Neural crest cell (in vitro differentiated cells): ENCODE results near the gene ZNF714. TPM values are rescaled to one million over a fixed set of nuclear protein-coding genes. Genes with fewer than 3 reads are reported as not detected.
A peak's percentile ranks its signal among the peaks of the same experiment; 100 is the strongest.

Experiments used
- DNase-seq: peaks from one replicate; pipeline ENCODE4 v3.0.0; 2021; ENCODE audit warnings: low read depth, mixed read lengths, low spot score
- H3K27ac Mint-ChIP-seq: one replicate; pipeline ENCODE4 v1.8.0; 2021; ENCODE audit warnings: mild to moderate bottlenecking, mixed read lengths; ENCODE audit not compliant: unreplicated experiment
- H3K27me3 Mint-ChIP-seq: 2 replicates; pipeline ENCODE4 v1.8.0; 2021; ENCODE audit warnings: low read depth, mild to moderate bottlenecking, mixed read lengths
- H3K36me3 Mint-ChIP-seq: 2 replicates; pipeline ENCODE4 v1.8.0; 2021; ENCODE audit warnings: low read depth, mild to moderate bottlenecking, mixed read lengths
- H3K4me1 Mint-ChIP-seq: 2 replicates; pipeline ENCODE4 v1.8.0; 2021; ENCODE audit warnings: mixed read lengths
- H3K4me3 Mint-ChIP-seq: one replicate; pipeline ENCODE4 v1.8.0; 2021; ENCODE audit warnings: mild to moderate bottlenecking, mixed read lengths
- H3K9me3 Mint-ChIP-seq: 2 replicates; pipeline ENCODE4 v1.8.0; 2021; ENCODE audit warnings: mixed read lengths
- CTCF ChIP-seq: fragments of 200-600 bp; sonication (generic); conservative IDR thresholded peaks from 2 replicates; pipeline ENCODE4 v1.5.0; 2021; ENCODE audit warnings: antibody characterized with exemption, mild to moderate bottlenecking
- total RNA-seq: library from RNA; stranded (reverse); gene quantifications from 2 replicates; pipeline ENCODE4 v1.2.1, GENCODE V29; 2021

ZNF714 gene
- total RNA-seq, 1 donor from 2014 or later = 58.9 TPM

DNA sequence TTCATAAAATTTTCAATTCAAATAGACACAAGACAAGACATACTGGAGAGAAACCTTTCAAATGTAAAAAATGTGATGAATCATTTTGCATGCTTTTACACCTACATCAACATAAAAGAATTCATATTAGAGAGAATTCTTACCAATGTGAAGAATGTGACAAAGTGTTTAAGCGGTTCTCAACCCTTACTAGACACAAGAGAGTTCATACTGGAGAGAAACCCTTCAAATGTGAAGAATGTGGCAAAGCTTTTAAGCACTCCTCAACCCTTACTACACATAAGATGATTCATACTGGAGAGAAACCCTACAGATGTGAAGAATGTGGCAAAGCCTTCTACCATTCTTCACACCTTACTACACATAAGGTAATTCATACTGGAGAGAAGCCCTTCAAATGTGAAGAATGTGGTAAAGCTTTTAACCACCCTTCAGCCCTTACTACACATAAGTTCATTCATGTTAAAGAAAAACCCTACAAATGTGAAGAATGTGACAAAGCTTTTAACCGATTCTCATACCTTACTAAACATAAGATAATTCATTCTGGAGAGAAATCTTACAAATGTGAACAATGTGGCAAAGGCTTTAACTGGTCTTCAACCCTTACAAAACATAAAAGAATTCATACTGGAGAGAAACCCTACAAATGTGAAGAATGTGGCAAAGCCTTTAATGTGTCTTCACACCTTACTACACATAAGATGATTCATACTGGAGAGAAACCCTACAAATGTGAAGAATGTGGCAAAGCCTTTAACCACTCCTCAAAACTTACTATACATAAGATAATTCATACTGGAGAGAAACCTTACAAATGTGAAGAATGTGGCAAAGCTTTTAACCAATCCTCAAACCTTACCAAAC lies 35.3 kb downstream of the ZNF714 start:
- Mint-ChIP-seq H3K27ac (no peak overlapping the region), H3K4me1 (no peaks in the 10 kb centered on the region), H3K36me3 (peaks cover 69% of the 10 kb centered on the region), H3K4me3 (no peak overlapping the region), H3K9me3 (peaks cover 25% of the 10 kb centered on the region), H3K27me3 (no peaks in the 10 kb centered on the region)
- no peak for TF ChIP-seq CTCF
- no peak for DNase-seq

DNA sequence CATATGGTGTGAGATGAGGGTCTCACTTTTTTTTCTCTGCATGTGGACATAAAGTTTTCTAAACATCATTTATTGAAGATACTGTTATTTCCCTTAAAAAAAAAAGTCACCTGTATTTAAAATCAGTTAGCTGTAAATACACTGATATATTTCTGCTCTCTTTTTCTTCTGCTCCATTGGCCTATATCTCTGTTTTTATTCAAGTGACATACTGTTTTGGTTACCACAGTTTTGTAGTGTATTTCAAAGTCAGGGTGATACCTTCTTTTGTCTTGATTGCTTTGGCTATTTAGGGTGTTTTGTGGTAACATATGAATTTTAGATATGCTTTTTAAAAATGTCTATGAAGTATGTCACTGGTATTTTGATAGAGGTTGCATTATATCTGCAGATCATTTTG lies 44.1 kb downstream of the ZNF714 start:
- Mint-ChIP-seq H3K4me1 (peaks cover 17% of the 10 kb centered on the region), H3K27me3 (no peaks in the 10 kb centered on the region), H3K27ac (no peak overlapping the region), H3K36me3 (peaks cover 29% of the 10 kb centered on the region), H3K9me3 (peaks cover 2% of the 10 kb centered on the region), H3K4me3 (no peak overlapping the region)
- no peak for TF ChIP-seq CTCF
- no peak for DNase-seq

GRCh38 chr19:21127001-21127400 lies 45.0 kb downstream of the ZNF714 start:
- no peak for TF ChIP-seq CTCF
- no peak for DNase-seq
- peaks cover 2% of the 10 kb centered on the region for H3K9me3 Mint-ChIP-seq
- peaks cover 25% of the 10 kb centered on the region for H3K36me3 Mint-ChIP-seq
- H3K27ac Mint-ChIP-seq = peak overlapping the region; percentile 23
- peaks cover 17% of the 10 kb centered on the region for H3K4me1 Mint-ChIP-seq
- no peaks in the 10 kb centered on the region for H3K27me3 Mint-ChIP-seq
- no peak overlapping the region for H3K4me3 Mint-ChIP-seq

- H3K4me1 Mint-ChIP-seq = peaks cover 17% of the 10 kb centered on the region
- H3K27ac Mint-ChIP-seq = no peak overlapping the region
- no peak for TF ChIP-seq CTCF
- no peak overlapping the region for H3K4me3 Mint-ChIP-seq
- H3K36me3 Mint-ChIP-seq = peaks cover 16% of the 10 kb centered on the region
- H3K9me3 Mint-ChIP-seq = peaks cover 2% of the 10 kb centered on the region
- H3K27me3 Mint-ChIP-seq = no peaks in the 10 kb centered on the region
- no peak for DNase-seq
Observed at GRCh38 chr19:21127898-21128297, 45.9 kb downstream of the ZNF714 start.

- no peak for TF ChIP-seq CTCF
- DNase-seq = no peak
- Mint-ChIP-seq H3K4me1 (peaks cover 17% of the 10 kb centered on the region), H3K27ac (no peak overlapping the region), H3K9me3 (peaks cover 2% of the 10 kb centered on the region), H3K36me3 (peaks cover 16% of the 10 kb centered on the region), H3K4me3 (no peak overlapping the region), H3K27me3 (no peaks in the 10 kb centered on the region)
Observed at GRCh38 chr19:21128901-21129698, 47.1 kb downstream of the ZNF714 start.
